IMR-90 (cell line): Measurements from ENCODE around the gene RBM39. TPM values are rescaled to one million over a fixed set of nuclear protein-coding genes. Genes with fewer than 3 reads are reported as not detected.

Experiments
- ATAC-seq: fragments of 200-7000 bp; cut with Tn5 transposase; 2 replicates; pipeline ENCODE4 v1.9.1; 2020; ENCODE audit warnings: low read depth, mild to moderate bottlenecking, moderate library complexity
- BruUV-seq: library from RNA; stranded (reverse); fragments of 400-500 nt; replicated peaks from 2 replicates; lab custom pipeline; 2021; lab: Mats Ljungman, UMichigan
- CTCF ChIA-PET: fragments of 300-600 bp; formaldehyde crosslinking; extraction: SDS; loops from one replicate; lab custom pipeline; 2021; ENCODE audit warnings: antibody characterized with exemption; lab: Yijun Ruan, JAX
- POLR2A ChIA-PET: fragments of 300-600 bp; sonication (Branson Sonifier 250); formaldehyde crosslinking; loops from one replicate; lab custom pipeline; 2022; ENCODE audit warnings: antibody characterized with exemption; ENCODE audit not compliant: unreplicated experiment; lab: Charles Lee
- DNase-seq: peaks from one replicate; pipeline ENCODE4 v3.0.0; 2013
- H2AFZ ChIP-seq: replicated peaks from 2 replicates; pipeline ENCODE3; 2013; ENCODE audit warnings: low read length, mild to moderate bottlenecking; ENCODE audit not compliant: poor library complexity
- H2AK5ac ChIP-seq: 2 replicates; pipeline ENCODE4 v1.6.1; 2013; ENCODE audit warnings: low read depth, low read length, inconsistent platforms
- H2AK9ac ChIP-seq: replicated peaks from 2 replicates; pipeline ENCODE3; 2013; ENCODE audit warnings: mild to moderate bottlenecking, low read depth, low read length, moderate library complexity; ENCODE audit not compliant: poor library complexity
- H2BK120ac ChIP-seq: 2 replicates; pipeline ENCODE4 v1.6.1; 2013; ENCODE audit warnings: low read depth, low read length, inconsistent platforms
- H2BK15ac ChIP-seq: 3 replicates; pipeline ENCODE4 v1.6.1; 2013; ENCODE audit warnings: low read depth, low read length, inconsistent platforms
- H2BK20ac ChIP-seq: 2 replicates; pipeline ENCODE4 v1.6.1; 2013; ENCODE audit warnings: low read depth, mild to moderate bottlenecking, inconsistent platforms, low read length, moderate library complexity
- H2BK5ac ChIP-seq: 2 replicates; pipeline ENCODE4 v1.6.1; 2013; ENCODE audit warnings: mild to moderate bottlenecking, low read depth, low read length, inconsistent platforms; ENCODE audit not compliant: poor library complexity, severe bottlenecking
- H3K14ac ChIP-seq: replicated peaks from 2 replicates; pipeline ENCODE4 v1.6.1; 2013; ENCODE audit warnings: low read depth, low read length, inconsistent platforms
- H3K18ac ChIP-seq: 2 replicates; pipeline ENCODE4 v1.6.1; 2013; ENCODE audit warnings: low read depth, low read length, control low read depth
- H3K23ac ChIP-seq: 2 replicates; pipeline ENCODE4 v1.6.1; 2013; ENCODE audit warnings: low read depth, low read length, inconsistent platforms
- H3K27ac ChIP-seq: 2 replicates; pipeline ENCODE4 v1.5.1; 2013; ENCODE audit warnings: mild to moderate bottlenecking, control low read depth, low read length; ENCODE audit not compliant: insufficient read depth
- H3K27me3 ChIP-seq: 2 replicates; pipeline ENCODE4 v1.6.1; 2013; ENCODE audit warnings: low read length; ENCODE audit not compliant: control insufficient read depth, insufficient read depth
- H3K36me3 ChIP-seq: 2 replicates; pipeline ENCODE4 v1.6.1; 2013; ENCODE audit warnings: low read length, mixed read lengths; ENCODE audit not compliant: control insufficient read depth, insufficient read depth
- H3K4ac ChIP-seq: 2 replicates; pipeline ENCODE4 v1.6.1; 2013; ENCODE audit warnings: low read depth, low read length, inconsistent platforms
- H3K4me1 ChIP-seq: 2 replicates; pipeline ENCODE4 v1.6.1; 2013; ENCODE audit warnings: low read length, mixed read lengths; ENCODE audit not compliant: control insufficient read depth, insufficient read depth
- H3K4me2 ChIP-seq: 2 replicates; pipeline ENCODE4 v1.6.1; 2013; ENCODE audit warnings: low read depth, mild to moderate bottlenecking, control low read depth, low read length, moderate library complexity
- H3K4me3 ChIP-seq: 2 replicates; pipeline ENCODE4 v1.5.1; 2013; ENCODE audit warnings: low read depth, mild to moderate bottlenecking, control low read depth, low read length, moderate library complexity; ENCODE audit not compliant: insufficient read depth
- H3K56ac ChIP-seq: 2 replicates; pipeline ENCODE4 v1.6.1; 2013; ENCODE audit warnings: low read length, inconsistent platforms; ENCODE audit not compliant: insufficient read depth; ENCODE audit errors: extremely low read depth
- H3K79me1 ChIP-seq, 2 experiments: 2 replicates each; pipeline ENCODE4 v1.6.1; 2013; ENCODE audit warnings: low read length in 2 of 2, inconsistent platforms in 1 of 2, low read depth in 1 of 2
- H3K9ac ChIP-seq: 2 replicates; pipeline ENCODE4 v1.6.1; 2013; ENCODE audit warnings: low read depth, low read length, control low read depth
- H3K9me1 ChIP-seq: 2 replicates; pipeline ENCODE4 v1.6.1; 2013; ENCODE audit warnings: low read length, inconsistent platforms; ENCODE audit not compliant: insufficient read depth
- H3K9me3 ChIP-seq: 2 replicates; pipeline ENCODE4 v1.6.1; 2013; ENCODE audit warnings: low read length; ENCODE audit not compliant: control insufficient read depth, insufficient read depth
- H4K20me1 ChIP-seq: 2 replicates; pipeline ENCODE4 v1.6.1; 2013; ENCODE audit warnings: low read length, inconsistent platforms; ENCODE audit not compliant: insufficient read depth
- H4K5ac ChIP-seq: 2 replicates; pipeline ENCODE4 v1.6.1; 2013; ENCODE audit warnings: mild to moderate bottlenecking, low read depth, low read length, control low read depth
- H4K8ac ChIP-seq, 2 experiments: 2 replicates each; pipeline ENCODE4 v1.6.1; 2013; ENCODE audit warnings: low read depth in 2 of 2, low read length in 2 of 2, control low read depth in 1 of 2, inconsistent platforms in 1 of 2
- H4K91ac ChIP-seq: 2 replicates; pipeline ENCODE4 v1.6.1; 2013; ENCODE audit warnings: low read depth, low read length, inconsistent platforms; ENCODE audit not compliant: insufficient read depth
- BHLHE40 ChIP-seq: fragments of 150-350 bp; IDR thresholded peaks from 2 replicates; pipeline ENCODE4 v1.6.1; 2016; ENCODE audit warnings: mild to moderate bottlenecking, low read depth, low read length
- CEBPB ChIP-seq: IDR thresholded peaks from 2 replicates; pipeline ENCODE4 v1.6.1; 2012; ENCODE audit warnings: low read depth, low read length, improper control_type of control experiment
- CHD1 ChIP-seq: IDR thresholded peaks from 2 replicates; pipeline ENCODE4 v1.6.1; 2012; ENCODE audit warnings: low read depth, low read length, improper control_type of control experiment
- CTCF ChIP-seq: conservative IDR thresholded peaks from 2 replicates; pipeline ENCODE4 v1.5.1; 2012; ENCODE audit warnings: mild to moderate bottlenecking, low read depth, low read length, improper control_type of control experiment
- ELK1 ChIP-seq: fragments of 150-350 bp; IDR thresholded peaks from 2 replicates; pipeline ENCODE4 v1.6.1; 2016; ENCODE audit warnings: low read depth, mild to moderate bottlenecking, low read length, moderate library complexity, borderline replicate concordance
- FOS ChIP-seq: fragments of 150-350 bp; IDR thresholded peaks from 2 replicates; pipeline ENCODE4 v1.6.1; 2016; ENCODE audit warnings: low read depth, low read length
- MAFK ChIP-seq: IDR thresholded peaks from 2 replicates; pipeline ENCODE4 v1.6.1; 2012; ENCODE audit warnings: low read depth, low read length, improper control_type of control experiment
- MAZ ChIP-seq: IDR thresholded peaks from 2 replicates; pipeline ENCODE4 v1.6.1; 2012; ENCODE audit warnings: low read depth, mild to moderate bottlenecking, low read length, improper control_type of control experiment, moderate library complexity, borderline replicate concordance
- MXI1 ChIP-seq: IDR thresholded peaks from 2 replicates; pipeline ENCODE4 v1.6.1; 2012; ENCODE audit warnings: low read depth, mild to moderate bottlenecking, low read length, moderate library complexity, borderline replicate concordance
- NFE2L2 ChIP-seq: fragments of 150-350 bp; IDR thresholded peaks from 2 replicates; pipeline ENCODE4 v1.6.1; 2016; ENCODE audit warnings: low read depth, mild to moderate bottlenecking, low read length
- POLR2A ChIP-seq: IDR thresholded peaks from 2 replicates; pipeline ENCODE4 v1.6.1; 2012; ENCODE audit warnings: mild to moderate bottlenecking, low read depth, low read length
- RAD21 ChIP-seq: IDR thresholded peaks from 2 replicates; pipeline ENCODE4 v1.6.1; 2012; ENCODE audit warnings: low read length, improper control_type of control experiment
- RCOR1 ChIP-seq: IDR thresholded peaks from 2 replicates; pipeline ENCODE4 v1.6.1; 2012; ENCODE audit warnings: mild to moderate bottlenecking, low read length, improper control_type of control experiment; ENCODE audit not compliant: insufficient replicate concordance
- RFX5 ChIP-seq: IDR thresholded peaks from 2 replicates; pipeline ENCODE4 v1.8.0; 2012; ENCODE audit warnings: low read depth, mild to moderate bottlenecking, low read length, moderate library complexity
- SMC3 ChIP-seq: fragments of 150-350 bp; IDR thresholded peaks from 2 replicates; pipeline ENCODE4 v1.6.1; 2016; ENCODE audit warnings: low read depth, mild to moderate bottlenecking, antibody characterized with exemption, low read length, moderate library complexity
- USF2 ChIP-seq: fragments of 150-350 bp; IDR thresholded peaks from 2 replicates; pipeline ENCODE4 v1.6.1; 2017; ENCODE audit warnings: mild to moderate bottlenecking, antibody characterized with exemption, low read length, low read depth
- WGBS, 2 experiments: methylation state at CpG; one replicate each; pipeline versions ENCODE4 v1.1.5 to v1.1.7; 2013; ENCODE audit warnings: missing lambda C conversion rate in 2 of 2; ENCODE audit not compliant: insufficient read length in 1 of 2; ENCODE audit errors: extremely low coverage in 2 of 2; 5-methylcytosine and 5-hydroxymethylcytosine counted together
- dilution Hi-C: fragments of 300-500 bp; cut with HindIII; formaldehyde crosslinking; loops from one replicate; pipeline ENCODE4 v1.14.3; 2018; ENCODE audit warnings: low sequenced_read_pairs; ENCODE audit not compliant: unreplicated experiment
- in situ Hi-C: fragments of 300-500 bp; cut with MboI; formaldehyde crosslinking; loops from 3 replicates; pipeline ENCODE4 v1.14.3; 2019; ENCODE audit warnings: low sequenced_read_pairs, inconsistent platforms, mixed read lengths
- intact Hi-C: fragments of 100-400 bp; cut with micrococcal nuclease; formaldehyde crosslinking; loops from 2 replicates; pipeline ENCODE4 v1.10.0; 2022
- polyA plus RNA-seq, 3 experiments: library from polyadenylated mRNA; depleted of rRNA; stranded (reverse); fragments of >200 nt; gene quantifications; 2 replicates each; pipeline ENCODE4 v1.2.3, GENCODE V29; 2012; ENCODE audit warnings: low replicate concordance in 1 of 3
- total RNA-seq: library from RNA; depleted of rRNA; stranded (reverse); fragments of >200 nt; gene quantifications from 2 replicates; pipeline ENCODE4 v1.2.3, GENCODE V29; 2012

RBM39 gene
- total and polyA plus RNA-seq, 2 of the 4 experiments (the other 2 are of a cell fraction), result 106 to 166 TPM

GRCh38 chr20:35669221-35669620 is 72.8 kb downstream of the RBM39 start:
- no peak overlapping the region for H3K18ac ChIP-seq
- H3K14ac ChIP-seq, result no peak overlapping the region
- in situ Hi-C loops (no loop called here), intact Hi-C loops (loop anchor here (10.0 kb wide), 1 partner anchor 104 kb away; no protein-coding TSS in a partner anchor), dilution Hi-C loops (no loop called here)
- ATAC-seq (no peak), DNase-seq (no peak)
- H4K91ac ChIP-seq, result no peak overlapping the region
- no peaks in the 10 kb centered on the region; a peak in 3 of 4 replicates for H3K79me1 ChIP-seq
- H4K20me1 ChIP-seq, result peaks cover 2% of the 10 kb centered on the region
- H3K27me3 ChIP-seq, result no peaks in the 10 kb centered on the region
- ChIA-PET POLR2A (no interaction called here), CTCF (no interaction called here)
- BruUV-seq, result no TSS peak
- H2AFZ ChIP-seq, result no peak overlapping the region
- H3K4me2 ChIP-seq, result no peak overlapping the region
- H4K8ac ChIP-seq, result no peak overlapping the region
- no peak overlapping the region for H2BK15ac ChIP-seq
- H3K36me3 ChIP-seq, result peaks cover 37% of the 10 kb centered on the region
- peaks cover 8% of the 10 kb centered on the region; the same call in 1 of the 2 replicates for H3K9me1 ChIP-seq
- no peak overlapping the region for H4K5ac ChIP-seq
- no peaks in the 10 kb centered on the region for H3K4me1 ChIP-seq
- no peak overlapping the region for H3K4me3 ChIP-seq
- no peak overlapping the region for H3K4ac ChIP-seq
- no peak overlapping the region for H3K9ac ChIP-seq
- no peak overlapping the region for H2BK5ac ChIP-seq
- whole genome bisulfite sequencing, 2 experiments, result no CpG with 5 or more reads among the region's 5 CpGs
- no peak overlapping the region for H3K27ac ChIP-seq
- TF ChIP-seq ELK1 (no peak), RFX5 (no peak), MAFK (no peak), USF2 (no peak), CTCF (no peak), MAZ (no peak), RCOR1 (no peak), CHD1 (no peak), FOS (no peak), POLR2A (no peak), NFE2L2 (no peak), RAD21 (no peak), CEBPB (no peak), SMC3 (no peak), BHLHE40 (no peak), MXI1 (no peak)
- no peak overlapping the region for H2BK120ac ChIP-seq
- H3K9me3 ChIP-seq, result no peaks in the 10 kb centered on the region
- no peak overlapping the region for H3K56ac ChIP-seq
- H3K23ac ChIP-seq, result no peak overlapping the region
- no peak overlapping the region for H2BK20ac ChIP-seq
- H2AK9ac ChIP-seq, result no peak overlapping the region
- H2AK5ac ChIP-seq, result no peak overlapping the region
